DMS153 treated with DMSO at 0.1 percent for 48 hours (cell line): ENCODE results near the gene EEF1AKMT2.

ENCODE experiments used
- DNase-seq: peaks from one replicate; lab custom pipeline; 2025; ENCODE audit not compliant: unreplicated experiment; lab: John Stamatoyannopoulos, UW

The EEF1AKMT2 gene

DNA sequence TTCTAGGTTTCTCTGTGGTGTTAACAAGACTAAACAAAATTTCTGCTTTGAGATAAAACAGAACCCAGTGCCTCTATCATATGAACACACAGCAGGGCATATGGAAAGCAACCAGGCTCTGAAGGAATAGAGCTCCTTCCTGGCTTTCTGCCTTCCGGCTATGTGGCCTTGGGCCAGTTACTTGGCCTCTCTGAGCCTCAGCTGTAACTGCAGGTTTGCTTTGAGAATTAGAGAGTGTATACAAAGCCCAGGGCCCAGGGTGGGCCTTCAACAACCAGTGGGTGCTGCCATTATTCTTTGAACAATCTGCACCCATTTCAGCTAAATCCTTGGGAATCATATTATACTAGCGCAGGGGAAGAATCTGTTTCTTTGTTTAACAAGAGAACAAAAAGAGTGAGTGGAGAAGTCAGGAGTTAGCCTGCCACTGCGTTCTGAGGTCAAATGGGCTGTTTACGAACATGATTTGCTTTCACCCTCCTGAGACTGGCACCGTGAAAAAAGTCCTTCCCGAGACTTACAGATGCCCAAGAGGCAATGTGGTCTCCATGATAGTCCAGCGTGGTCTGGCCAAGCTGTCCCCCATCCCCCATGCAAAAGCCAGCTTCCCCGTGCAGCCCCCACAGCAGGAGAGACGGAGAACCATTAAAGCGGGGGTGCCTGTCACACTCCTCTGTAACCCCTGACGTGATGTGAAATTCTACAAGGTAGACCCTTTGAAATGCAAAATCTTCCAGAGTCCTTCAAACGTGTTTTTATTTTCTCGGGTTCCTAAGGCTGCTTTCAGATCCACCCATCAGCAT is 52.4 kb downstream of the EEF1AKMT2 start:
- no peak for DNase-seq

DNA sequence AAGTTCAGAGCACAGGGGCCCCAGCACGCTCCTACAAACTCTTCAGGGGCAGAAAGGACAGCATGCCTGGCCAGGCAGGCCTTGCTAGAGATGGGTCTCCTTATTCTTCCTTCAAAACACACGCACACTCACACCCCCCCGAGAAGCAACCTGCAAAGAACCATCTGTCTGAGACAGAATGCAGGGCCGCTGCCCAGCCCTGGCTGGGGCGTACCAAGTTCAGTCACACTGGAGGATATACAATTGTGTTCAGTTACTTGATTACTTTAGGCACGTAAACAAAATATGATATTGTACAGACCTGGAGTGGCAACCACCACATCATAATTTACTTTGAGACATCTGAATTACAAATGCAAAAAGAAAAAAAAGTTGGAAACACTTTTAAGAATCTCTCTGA is 53.2 kb downstream of the EEF1AKMT2 start:
- no peak for DNase-seq

DNA sequence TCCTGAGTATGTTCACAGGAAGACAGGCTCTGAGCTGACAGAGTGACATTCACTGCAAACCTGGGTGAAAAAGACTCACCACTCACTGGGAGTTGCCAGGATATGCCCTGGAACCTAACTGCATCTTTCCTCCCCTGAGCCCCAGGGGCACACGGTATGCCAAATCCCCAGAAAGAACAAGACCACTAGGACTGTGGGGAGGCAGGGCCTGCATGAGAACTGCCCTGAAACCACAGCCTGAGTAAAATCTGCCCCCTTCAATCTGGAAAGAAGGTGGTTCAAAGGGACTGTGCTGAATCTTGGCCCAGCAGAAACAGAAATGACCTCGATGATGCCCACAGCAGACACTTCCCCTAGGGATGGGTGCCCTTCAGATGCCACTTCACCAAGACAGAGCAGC is 54.0 kb downstream of the EEF1AKMT2 start:
- DNase-seq, result no peak

DNA sequence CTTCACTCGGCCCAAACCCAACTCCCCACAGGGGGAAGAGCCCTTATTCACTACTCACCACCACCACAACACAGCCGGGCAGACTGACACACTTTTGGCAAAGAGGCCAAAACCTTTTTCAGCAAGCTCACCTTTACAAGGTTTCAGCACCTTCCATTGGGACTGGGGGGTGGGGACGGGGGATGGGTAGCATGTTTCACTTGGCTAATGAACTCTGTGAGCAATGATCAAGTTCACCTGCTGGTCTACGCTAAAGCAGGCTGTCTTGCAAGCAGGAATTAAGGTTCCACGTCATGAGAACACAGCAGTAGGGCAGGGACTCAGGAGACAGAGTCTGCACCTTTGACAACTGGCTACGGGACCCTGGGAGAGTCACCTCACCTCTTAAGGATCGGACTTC is 54.5 kb downstream of the EEF1AKMT2 start:
- no peak for DNase-seq

DNA sequence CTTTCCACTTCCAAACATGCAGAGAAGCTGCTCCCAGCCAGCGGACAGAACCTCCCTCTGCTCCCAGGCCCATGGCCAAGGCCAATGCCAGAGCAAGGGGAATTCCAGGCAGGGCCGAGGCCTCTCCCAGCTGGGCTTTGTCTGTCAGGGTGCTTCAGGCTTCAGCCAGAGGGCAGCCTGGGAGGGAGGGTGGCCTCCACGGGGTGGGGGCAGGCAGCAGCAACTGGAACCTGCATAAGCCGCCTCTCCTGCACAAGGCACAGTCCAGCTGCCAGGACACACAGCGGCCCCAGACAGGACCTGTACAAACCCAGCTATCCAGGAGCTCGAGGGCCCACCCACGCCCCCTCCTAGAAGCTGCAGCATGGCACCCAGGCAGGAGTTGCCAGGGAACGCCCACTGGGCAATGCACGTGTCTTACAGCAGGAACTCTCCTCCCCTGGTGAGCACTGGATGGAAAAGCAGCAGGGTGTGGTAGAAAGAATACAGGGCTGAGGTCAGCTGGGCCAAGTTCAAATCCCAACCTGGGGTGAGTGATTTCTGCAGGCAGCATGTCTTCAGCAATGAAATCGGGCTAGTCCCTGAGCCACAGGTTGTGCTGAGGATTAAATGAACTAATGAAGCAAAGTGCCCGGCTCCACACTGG is 55.1 kb downstream of the EEF1AKMT2 start:
- no peak for DNase-seq

DNA sequence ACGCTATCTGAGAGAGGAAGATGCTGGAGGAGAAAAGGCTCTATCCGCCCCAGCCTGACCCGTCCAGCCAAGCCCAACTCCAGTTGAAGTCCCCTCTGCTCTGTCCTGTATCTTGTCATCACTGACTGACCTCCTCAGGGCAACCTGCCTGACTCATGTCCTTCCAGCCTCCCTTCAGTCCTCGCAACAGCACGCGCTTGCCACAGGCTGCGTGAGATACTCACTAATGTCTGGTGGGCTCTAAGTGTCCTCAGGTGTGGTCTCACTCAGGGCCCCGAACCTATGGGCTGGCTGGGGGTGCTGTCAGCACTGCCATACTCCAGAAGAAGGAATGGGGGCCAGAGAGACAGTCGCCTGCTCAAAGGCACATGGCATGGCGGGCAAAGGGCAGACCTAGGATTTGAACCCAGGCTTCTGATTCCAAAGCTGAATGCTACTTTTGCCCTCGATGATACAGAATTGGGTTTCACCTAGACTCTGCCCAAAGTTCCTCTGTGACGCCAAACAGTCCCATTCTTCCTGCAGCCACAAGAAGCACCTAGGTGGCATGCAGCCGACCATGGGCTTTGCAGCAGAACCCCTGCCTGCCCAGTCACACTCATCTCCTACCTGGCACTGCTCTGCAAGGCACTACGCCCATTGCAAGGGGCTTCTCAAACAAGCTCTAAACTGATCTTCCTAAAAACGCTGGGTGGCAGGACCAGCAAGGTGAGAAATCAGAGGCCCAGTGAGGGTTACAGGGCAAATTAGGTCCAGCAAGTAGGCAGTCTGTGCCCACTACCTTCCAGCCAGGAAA is 56.0 kb downstream of the EEF1AKMT2 start:
- no peak for DNase-seq

DNA sequence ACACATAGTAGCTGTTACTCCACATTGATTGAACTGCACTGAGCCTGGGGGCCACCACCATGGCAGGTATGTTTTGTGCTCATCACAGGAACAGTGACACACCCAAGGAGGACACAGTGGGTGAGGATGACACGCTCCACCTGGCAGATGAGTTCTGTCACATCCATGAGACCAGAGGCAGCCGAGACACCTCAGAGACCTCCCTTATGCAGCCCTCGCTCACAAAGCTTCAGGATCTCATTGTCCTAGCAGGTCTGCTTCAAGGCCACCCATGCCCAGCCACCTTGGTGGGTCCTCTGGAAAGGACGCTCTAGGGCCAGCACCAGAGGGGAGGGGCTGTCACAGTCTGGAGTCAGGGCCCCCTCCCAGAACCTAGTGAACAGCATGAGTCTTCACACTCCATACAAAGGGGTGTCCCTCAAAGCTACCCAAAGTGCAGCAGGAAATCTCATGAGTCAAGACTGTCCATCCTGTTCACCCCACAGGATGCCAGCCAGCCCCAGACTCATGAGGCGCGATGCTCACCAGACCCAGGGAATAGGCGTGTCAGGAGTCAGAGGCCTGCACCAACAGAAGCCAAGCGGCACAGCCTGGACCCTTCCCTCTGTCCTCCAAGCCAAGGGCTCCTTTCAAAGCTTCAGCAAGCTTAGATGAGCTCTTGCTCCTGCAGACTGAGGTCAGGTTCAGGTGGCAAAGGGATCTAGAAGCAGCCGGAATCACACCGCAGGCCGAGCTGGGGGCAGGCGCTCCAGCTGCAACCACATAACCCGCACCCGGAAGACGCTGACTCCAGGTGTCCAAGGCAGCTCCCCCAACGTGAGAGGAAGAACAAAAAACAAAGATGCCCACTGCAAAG is 57.1 kb downstream of the EEF1AKMT2 start:
- no peak for DNase-seq

DNA sequence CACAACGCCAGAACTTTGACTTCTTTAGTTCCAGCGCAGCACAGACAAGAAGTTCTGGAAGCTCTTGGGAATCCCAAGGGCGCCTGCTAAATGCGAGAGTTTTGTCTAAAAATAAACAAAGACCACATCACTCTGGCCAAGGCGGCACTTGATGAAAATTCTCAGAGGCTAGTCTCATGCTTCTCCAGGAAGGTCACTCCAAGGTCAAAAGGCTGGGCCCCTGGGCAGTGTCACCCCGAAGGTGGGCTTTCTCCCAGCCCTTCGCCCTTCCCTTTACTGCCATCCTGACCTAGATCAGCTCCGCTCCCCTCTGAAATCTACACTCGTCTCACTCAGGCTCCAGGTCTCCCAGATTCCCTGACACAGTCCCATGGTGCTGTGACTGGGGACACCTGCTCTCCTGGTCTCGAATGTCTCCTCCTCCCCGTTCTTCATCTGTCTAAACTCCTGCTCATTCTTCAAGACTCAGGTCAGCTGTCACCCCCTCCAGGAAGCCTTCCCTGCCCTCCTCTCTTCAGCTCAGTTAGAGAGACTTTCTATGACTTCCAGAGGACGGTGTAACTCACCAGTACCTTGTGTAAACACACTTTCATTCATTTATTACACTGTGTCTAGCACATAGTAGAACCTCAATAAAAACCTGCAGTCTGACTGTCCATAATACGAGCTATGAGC is 58.0 kb downstream of the EEF1AKMT2 start:
- DNase-seq, result no peak

DNA sequence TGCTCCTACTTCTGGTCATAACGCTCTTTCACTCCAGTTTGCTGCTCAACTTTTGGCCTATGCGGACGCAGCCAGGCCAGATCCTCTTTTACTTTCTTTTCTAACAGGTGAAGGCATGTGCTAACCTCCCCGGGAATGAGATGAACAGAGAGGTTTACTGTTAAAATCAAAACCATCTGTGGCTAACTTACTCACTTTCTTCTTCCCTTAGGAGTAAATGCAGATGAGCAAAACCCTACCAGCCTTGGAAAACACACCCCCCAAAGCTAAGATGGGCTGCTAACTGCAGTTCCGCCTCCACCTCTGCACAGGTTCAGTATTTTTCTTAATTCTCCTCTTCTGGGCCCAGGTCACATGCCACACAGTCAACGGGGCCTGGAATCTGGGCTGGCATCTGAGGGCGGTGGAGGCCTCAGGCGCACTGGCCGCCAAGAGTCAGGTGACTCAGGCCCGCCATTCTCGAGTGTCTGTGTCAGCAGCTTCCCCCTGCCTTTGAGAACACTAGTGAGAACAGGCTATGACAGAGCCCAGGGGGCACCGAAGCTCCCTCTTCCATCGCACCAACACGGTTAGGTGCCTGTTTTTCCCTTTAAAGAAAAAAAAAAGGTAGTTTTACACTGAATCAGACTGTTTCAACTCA is 58.6 kb downstream of the EEF1AKMT2 start:
- DNase-seq, result no peak

DNA sequence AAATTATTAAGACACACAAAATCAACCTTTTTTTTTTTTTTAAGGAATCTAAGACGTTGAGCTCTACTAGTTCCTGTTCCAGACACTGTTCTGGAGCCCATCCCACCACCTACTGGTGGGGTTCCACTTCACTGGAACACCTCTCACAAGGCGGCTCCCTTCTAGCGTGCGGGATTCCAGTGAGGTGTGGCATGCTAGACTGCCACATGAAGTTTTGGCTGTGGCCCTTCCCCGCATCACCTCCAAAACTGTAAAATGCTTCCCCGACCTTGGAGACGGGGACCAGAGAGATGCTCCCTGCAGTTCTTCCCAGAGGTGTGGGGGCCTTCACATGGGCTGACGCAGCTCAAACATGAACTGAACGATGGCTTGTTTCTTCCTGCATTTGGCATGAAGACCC is 60.1 kb downstream of the EEF1AKMT2 start:
- DNase-seq, result no peak

DNA sequence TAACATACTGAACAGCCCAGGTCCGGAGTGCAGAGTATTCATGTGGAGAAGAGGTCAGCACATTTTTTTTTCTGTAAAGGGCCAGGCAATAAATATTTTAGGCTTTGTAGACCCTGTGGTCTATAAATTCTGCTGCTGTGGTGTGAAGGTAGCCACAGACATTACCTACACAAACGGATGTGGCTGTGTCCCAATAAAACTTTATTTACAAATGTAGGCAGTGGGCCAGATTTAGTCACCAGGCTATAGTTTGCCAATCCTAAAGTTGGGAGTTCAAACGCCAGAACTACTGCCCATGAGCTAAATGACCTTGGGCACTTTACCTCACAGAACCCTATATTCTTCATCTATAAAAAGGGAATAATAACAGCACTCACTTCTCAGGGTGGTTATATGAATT is 60.9 kb downstream of the EEF1AKMT2 start:
- DNase-seq, result no peak

DNA sequence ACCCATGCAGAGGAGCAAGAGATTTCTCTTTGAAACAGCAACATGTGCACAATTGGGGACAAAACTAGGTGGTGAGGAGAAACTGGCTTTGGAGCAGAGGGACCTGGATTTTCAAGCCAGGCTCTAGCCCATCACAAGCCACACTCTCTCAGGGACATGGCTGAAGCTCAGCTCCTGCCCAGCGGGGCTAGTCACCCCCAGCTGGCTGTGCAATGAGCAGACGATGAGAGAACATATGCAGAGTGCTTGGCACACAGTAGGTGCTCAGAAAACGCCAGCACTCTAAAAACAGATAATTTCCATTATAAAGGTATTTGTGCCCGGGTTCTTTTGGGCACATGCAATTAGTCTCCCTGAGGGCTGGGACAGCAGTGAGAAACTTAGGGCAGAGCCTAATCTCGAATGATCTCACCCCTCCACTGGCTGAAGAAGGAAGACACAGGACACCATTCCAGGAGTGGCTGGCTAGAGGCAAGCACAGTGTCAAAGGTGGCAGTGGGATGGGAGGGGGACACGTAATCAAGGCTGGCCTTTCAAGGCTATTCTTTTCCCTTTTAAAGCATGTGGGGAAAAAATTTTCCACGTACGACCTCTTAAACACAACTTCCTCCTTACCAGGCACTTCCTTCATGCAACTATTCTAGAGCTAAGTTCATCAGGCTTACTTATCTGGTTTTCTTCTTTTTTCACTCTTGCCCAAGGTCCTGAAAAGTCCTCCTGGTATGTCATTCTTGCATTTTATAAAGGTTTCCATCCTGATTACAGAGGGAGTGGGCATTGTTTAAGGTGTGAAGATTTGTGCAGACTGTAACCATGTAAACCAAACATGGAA is 62.6 kb downstream of the EEF1AKMT2 start:
- no peak for DNase-seq

DNA sequence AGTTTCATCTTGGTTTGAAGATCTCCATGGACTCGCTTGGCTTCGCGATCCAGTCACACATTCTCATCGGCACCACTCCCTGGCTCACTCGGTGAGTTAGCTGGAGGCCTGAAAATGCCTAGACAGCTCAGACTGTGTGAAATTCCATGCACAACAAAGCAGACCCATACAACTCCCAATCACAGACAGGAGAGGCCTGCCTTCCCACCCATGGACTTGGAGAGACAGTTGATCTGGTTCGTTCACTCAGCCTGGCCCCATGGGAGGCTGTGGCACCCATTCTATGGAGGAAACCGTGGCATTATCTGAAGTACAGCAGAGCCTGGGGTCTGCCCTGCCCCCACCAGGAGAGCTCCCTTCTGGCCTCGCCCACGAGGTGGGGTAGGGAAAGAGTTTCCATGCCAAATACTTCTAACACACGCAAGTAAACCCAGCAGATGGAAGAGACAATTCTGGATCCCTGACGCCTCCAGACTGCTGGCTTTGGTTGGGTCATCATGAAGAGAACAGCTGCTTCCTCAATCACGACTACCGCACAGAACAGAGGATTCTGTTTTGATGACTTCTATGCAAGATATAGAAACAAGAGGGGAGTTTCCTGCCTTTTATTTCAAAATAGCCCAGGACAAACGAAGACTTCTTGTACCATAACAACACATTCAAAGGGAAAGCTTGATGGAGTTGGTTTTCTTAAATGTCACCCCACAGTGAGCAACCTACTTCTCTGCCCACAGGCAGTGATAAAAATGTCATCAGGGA is 63.4 kb downstream of the EEF1AKMT2 start:
- no peak for DNase-seq

DNA sequence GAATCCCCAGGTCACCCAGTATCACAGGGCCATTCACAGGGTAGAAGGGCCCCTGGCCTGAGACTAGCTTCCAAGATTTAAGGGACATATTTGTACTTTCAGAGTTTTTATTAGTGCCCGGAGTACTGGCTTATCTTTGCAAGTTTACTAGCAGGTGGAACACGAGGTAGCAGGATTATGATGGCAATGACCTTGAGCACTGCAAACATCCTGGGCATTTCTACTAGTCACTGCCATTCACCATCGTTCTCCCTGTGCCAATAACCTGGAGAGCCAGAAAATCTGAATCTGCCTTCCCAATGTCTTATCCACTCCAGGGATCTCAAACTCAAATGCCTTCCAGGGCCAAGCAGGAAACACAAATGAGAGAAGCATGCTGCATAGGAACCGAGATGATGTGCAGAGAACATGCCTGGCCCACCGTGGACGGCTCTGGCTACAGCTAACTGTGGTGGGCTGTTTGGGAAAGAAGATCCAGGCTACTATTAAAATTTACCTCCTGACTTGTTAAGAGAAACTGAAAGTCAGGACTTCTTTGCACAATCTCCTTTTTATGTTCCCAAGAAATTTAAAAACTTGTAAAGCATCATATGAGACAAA is 64.2 kb downstream of the EEF1AKMT2 start:
- DNase-seq, result no peak

DNA sequence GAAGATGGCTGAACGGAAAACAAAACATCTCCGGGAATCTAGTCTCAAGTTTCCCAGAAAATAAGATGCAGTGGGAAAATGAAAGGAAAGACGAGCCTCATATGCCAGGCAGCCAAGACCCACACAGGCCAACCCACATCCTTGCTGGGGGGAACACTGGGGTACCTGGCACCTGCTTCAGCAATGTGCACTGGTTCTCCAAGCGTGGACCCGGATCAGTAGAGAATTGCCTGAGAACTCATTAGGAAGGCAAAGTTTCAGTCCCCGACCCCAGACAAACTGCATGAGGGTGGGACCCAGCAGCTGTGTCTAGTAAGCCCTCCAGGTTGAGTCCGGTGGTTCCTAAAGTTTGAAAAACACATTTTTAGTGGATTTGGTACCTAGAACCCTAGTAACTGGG is 65.9 kb downstream of the EEF1AKMT2 start:
- DNase-seq, result no peak

DNA sequence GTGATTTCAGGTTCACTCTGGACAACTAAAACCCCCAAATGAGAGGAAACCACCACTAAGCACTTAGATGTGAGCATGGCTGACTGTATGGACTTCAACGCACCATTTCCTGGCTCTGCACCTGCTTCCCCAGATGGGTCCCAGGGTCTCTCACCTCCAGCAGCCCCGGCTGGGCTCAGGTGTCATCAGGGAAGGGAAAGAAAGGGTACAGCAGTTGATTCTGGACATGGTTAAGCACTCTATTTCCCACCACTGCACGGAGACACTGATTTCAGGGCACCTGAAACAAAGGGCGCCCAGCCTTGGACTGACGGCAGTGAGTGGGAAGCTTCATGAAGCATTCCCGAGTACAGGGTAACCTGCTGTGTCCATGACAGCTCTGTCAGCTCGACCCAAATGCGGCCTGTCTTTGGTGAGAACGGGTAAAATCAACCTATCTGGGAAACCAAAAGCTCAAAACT is 66.5 kb downstream of the EEF1AKMT2 start:
- DNase-seq, result no peak

DNA sequence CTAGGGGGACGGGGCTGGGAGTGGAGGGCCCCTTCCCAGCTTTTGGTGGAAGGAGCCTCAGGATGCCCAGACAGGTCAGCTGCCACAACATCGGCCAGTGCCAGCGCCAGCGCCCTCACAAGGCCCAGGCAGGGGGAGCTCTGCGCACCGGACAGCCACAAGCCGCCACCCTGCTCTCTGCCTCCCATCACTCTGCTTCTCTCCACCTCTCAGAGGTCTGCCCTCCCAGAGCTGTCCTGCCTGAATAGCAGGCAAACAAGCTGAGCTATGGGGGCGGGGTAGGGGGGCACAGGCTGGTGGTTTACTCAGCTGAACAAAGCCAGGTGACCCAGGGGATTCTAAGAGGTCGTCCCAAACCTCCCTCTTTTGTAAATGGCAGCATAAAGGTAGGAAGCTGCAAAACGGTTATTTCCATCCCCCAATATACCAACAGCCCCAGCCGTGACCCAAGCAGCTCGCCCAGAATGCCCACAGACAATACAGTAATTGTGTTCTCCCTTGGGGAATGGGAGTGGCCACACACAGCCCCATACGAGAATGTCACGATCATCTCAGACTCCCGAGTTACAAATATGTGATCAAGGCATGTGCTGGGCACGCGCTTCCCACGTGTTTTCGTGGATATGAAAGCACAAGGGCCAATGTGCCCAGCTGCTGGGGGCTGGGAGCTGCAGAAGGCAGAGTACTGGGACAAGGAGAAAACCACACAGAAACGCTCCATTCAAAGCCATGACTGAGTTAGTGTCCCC is 67.2 kb downstream of the EEF1AKMT2 start:
- DNase-seq, result no peak
